NCI-H2196 (cell line): ENCODE measurements around the gene SKI.

ENCODE experiments used
- DNase-seq: peaks from one replicate; lab custom pipeline; 2025; ENCODE audit not compliant: unreplicated experiment; lab: John Stamatoyannopoulos, UW

Gene SKI

GRCh38 chr1:2304921-2305681, 77.0 kb downstream of the SKI start:
- no peak for DNase-seq

- DNase-seq = no peak
These were observed 78.2 kb downstream of the SKI start for GRCh38 chr1:2306151-2306978.

GRCh38 chr1:2307064-2307605, 79.0 kb downstream of the SKI start:
- DNase-seq = no peak

GRCh38 chr1:2307972-2308371, 79.9 kb downstream of the SKI start:
- no peak for DNase-seq

GRCh38 chr1:2308844-2309243, 80.7 kb downstream of the SKI start:
- DNase-seq = no peak

- DNase-seq = no peak
These were observed 82.4 kb downstream of the SKI start for GRCh38 chr1:2310332-2311183.

- DNase-seq = peak; percentile 8
These were observed 83.3 kb downstream of the SKI start for GRCh38 chr1:2311184-2312032.

- no peak for DNase-seq
These were observed 84.0 kb downstream of the SKI start for GRCh38 chr1:2312160-2312514.

GRCh38 chr1:2312515-2313301, 84.6 kb downstream of the SKI start:
- DNase-seq = no peak

GRCh38 chr1:2313651-2314261, 85.6 kb downstream of the SKI start:
- no peak for DNase-seq

- DNase-seq = peak; percentile 29
These were observed 86.2 kb downstream of the SKI start for GRCh38 chr1:2314273-2314802.

GRCh38 chr1:2314803-2315673, 86.9 kb downstream of the SKI start:
- peak; percentile 35 for DNase-seq

- DNase-seq = no peak
These were observed 87.7 kb downstream of the SKI start for GRCh38 chr1:2315674-2316450.

- DNase-seq = no peak
These were observed 88.4 kb downstream of the SKI start for GRCh38 chr1:2316451-2316961.

GRCh38 chr1:2317230-2318065, 89.3 kb downstream of the SKI start:
- DNase-seq = no peak
